Fibroblast of mammary gland (primary cell): Measurements from ENCODE around the gene ARID3C.

Experiments used
- DNase-seq: peaks from one replicate; pipeline ENCODE4 v3.0.0-alpha.2; 2010; ENCODE audit warnings: low read depth
- H3K4me3 ChIP-seq: 2 replicates; pipeline ENCODE4 v1.5.1; 2011; ENCODE audit warnings: low read depth, mild to moderate bottlenecking, low read length, moderate library complexity; ENCODE audit not compliant: control insufficient read depth
- TF ChIP-seq, protein P1 (sequence below): conservative IDR thresholded peaks from 2 replicates; pipeline ENCODE4 v1.5.1; 2011; ENCODE audit warnings: low read depth, low read length, inconsistent platforms; ENCODE audit not compliant: control insufficient read depth, insufficient read depth

The ARID3C gene

DNA sequence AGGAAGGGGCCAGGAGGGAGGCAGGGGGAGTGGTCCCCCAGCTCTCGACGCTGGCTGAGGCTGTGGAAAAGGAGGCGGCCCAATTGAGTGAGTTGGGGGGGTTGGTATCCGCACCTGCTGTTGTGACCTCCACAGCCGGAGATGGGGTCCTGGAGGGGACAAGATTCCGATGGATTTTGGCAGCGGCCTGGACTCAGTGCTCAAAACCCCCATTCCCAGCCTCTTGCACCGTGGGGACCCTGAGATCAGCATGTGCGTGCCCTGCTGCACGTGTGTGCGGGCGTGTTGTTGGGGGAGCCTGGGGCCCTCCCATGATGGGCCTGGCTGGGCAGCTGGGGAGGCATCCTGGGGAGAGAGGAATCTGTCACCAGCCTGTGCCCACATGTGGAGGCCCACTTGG lies 54.3 kb downstream of the ARID3C start:
- no peak overlapping the region for H3K4me3 ChIP-seq
- no peak for DNase-seq
- TF ChIP-seq, protein P1, sequence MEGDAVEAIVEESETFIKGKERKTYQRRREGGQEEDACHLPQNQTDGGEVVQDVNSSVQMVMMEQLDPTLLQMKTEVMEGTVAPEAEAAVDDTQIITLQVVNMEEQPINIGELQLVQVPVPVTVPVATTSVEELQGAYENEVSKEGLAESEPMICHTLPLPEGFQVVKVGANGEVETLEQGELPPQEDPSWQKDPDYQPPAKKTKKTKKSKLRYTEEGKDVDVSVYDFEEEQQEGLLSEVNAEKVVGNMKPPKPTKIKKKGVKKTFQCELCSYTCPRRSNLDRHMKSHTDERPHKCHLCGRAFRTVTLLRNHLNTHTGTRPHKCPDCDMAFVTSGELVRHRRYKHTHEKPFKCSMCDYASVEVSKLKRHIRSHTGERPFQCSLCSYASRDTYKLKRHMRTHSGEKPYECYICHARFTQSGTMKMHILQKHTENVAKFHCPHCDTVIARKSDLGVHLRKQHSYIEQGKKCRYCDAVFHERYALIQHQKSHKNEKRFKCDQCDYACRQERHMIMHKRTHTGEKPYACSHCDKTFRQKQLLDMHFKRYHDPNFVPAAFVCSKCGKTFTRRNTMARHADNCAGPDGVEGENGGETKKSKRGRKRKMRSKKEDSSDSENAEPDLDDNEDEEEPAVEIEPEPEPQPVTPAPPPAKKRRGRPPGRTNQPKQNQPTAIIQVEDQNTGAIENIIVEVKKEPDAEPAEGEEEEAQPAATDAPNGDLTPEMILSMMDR: no peak

DNA sequence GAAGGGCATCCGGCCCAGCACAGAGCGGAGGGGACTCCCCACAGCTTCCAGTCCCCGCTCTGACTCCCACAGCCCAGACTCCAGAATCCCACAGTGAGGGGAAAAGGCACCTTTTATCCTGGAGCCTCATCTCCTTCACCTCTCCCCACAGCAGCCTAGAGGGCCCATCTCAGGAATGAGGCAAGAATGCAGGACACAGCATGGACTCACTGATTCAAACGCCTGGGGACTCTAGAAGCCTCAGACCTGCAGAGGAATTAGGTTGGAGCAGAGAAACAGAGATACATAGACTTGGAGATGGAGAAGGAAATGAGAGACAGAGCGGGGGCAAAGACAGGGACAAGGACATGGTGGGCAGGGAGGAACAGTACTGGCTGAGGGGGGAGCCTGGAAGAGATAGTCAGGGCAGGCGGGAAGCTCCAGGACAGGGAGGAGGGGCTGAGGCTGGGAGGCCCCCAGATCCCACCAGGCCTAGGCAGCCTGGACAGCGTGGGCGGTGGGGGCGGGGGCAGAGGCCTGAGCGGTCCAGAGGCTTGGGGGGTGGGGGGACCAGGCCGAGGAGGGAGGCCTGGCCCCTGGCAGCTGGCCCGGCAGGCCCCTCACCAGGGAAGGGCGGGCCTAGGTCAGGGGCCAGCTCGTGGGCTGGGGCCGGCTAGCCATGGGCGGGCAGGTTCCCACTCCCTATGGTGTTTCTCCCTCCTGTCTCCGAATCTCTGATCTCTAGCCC lies 55.1 kb downstream of the ARID3C start:
- TF ChIP-seq, protein P1: no peak
- no peak for DNase-seq
- no peak overlapping the region for H3K4me3 ChIP-seq

DNA sequence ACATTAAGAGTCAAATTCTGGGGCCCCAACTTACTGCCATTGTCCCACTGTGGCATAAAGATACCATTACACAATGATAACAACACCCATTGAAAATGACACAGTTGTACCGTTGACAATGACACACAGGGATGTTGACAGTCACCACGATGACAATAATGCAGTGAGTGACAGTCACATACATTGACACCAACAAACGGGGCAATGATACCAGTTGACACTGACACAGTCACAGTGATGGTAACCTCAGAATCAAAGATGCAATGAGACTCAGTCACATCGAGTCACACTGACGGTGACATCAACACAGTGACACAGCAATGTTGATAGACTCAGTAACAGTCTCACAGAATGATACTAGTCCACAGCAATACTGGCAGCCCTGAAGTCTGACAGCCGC lies 56.2 kb downstream of the ARID3C start:
- no peak overlapping the region for H3K4me3 ChIP-seq
- no peak for DNase-seq
- TF ChIP-seq, protein P1: no peak

DNA sequence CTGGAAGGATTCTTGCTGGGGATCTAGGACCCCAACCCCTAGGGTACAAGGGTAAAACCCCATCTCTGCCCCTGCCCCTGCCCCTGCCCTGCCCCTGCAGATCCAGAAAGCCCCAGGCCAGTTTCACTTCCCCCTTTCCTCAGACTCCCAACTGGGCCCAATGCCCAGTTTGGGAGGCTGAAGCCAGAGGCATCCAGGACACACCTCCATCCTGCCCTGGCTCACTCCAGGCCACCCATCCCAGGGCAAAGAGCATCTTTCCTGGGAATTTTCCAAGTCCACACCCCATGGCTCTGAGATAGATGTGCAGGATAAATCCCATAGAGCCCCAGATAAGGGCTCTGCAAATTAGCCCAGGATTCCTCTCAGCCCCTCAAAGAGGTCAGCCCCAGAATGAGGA lies 56.8 kb downstream of the ARID3C start:
- TF ChIP-seq, protein P1: no peak
- DNase-seq: no peak
- H3K4me3 ChIP-seq: no peak overlapping the region

DNA sequence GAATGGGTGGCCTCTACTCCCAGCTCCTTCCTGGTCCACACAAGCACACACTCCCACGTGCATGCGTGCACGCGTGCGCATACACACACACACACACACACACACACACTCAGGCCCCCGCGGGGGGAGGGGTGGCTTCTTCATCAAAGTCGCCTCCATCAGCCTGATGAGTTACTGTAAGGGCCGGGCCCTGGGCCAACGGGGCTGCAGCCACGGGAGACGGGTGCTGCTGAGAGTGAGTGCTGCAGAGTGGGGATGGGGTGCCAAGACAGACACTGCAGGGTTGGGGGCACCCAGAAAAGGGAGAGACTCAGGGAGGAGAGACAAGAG lies 57.4 kb downstream of the ARID3C start:
- TF ChIP-seq, protein P1: no peak
- DNase-seq: no peak

More for the DNA sequence above, 57.4 kb downstream of the ARID3C start:
- no peak overlapping the region for H3K4me3 ChIP-seq
